ENCODE results near the gene PSMC3IP. TPM values are rescaled to one million over a fixed set of nuclear protein-coding genes. Genes with fewer than 3 reads are reported as not detected.
A peak's percentile ranks its signal among the peaks of the same experiment; 100 is the strongest.

PSMC3IP gene
- total RNA-seq, 4 donors from 2014 or later = 2.2 to 5.0 (median 4.2) TPM

DNA sequence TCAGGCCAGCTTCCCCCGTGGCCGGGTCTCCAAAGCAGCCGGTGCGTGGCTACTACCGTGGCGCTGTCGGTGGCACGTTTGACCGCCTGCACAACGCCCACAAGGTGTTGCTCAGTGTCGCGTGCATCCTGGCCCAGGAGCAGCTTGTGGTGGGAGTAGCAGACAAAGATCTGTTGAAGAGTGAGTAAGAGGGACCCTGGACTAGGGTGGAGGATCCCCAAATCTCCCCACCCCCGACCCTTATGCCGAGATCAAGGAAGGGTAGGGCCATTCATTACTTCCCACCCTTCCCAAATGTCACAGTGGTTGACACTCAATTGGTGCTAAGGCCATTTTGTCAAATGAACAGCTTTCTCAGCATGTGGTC is 14.4 kb downstream of the PSMC3IP start:
- intact Hi-C loops (cut with DNase I) = no loop called here
- no peak for DNase-seq (ENCODE audit: extremely low spot score)
- no peak for TF ChIP-seq POLR2A (IDR thresholded peaks at IDR 0.05; ENCODE audit: low read depth)
- TF ChIP-seq, protein P1, sequence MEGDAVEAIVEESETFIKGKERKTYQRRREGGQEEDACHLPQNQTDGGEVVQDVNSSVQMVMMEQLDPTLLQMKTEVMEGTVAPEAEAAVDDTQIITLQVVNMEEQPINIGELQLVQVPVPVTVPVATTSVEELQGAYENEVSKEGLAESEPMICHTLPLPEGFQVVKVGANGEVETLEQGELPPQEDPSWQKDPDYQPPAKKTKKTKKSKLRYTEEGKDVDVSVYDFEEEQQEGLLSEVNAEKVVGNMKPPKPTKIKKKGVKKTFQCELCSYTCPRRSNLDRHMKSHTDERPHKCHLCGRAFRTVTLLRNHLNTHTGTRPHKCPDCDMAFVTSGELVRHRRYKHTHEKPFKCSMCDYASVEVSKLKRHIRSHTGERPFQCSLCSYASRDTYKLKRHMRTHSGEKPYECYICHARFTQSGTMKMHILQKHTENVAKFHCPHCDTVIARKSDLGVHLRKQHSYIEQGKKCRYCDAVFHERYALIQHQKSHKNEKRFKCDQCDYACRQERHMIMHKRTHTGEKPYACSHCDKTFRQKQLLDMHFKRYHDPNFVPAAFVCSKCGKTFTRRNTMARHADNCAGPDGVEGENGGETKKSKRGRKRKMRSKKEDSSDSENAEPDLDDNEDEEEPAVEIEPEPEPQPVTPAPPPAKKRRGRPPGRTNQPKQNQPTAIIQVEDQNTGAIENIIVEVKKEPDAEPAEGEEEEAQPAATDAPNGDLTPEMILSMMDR (IDR thresholded peaks at IDR 0.05) = no peak
- TF ChIP-seq POLR2AphosphoS5 (IDR thresholded peaks at IDR 0.05) = no peak
- no peak for TF ChIP-seq EP300 (IDR thresholded peaks at IDR 0.05)
- Histone ChIP-seq H3K4me3 (peak overlapping the region; percentile 70 to 87 (median 73)), H3K36me3 (peaks cover 19 to 28% (median 25%) of the 10 kb centered on the region in 4 donors), H3K27me3 (no peaks in the 10 kb centered on the region), H3K9me3 (no peaks in the 10 kb centered on the region), H3K4me1 (peaks cover 36 to 65% (median 59%) of the 10 kb centered on the region in 4 donors), H3K27ac (replicated peaks in 1 of 4) (peak overlapping the region; percentile 83 to 90 (median 85))
- WGBS = no CpG with 5 or more reads among the region's 14 CpGs

DNA sequence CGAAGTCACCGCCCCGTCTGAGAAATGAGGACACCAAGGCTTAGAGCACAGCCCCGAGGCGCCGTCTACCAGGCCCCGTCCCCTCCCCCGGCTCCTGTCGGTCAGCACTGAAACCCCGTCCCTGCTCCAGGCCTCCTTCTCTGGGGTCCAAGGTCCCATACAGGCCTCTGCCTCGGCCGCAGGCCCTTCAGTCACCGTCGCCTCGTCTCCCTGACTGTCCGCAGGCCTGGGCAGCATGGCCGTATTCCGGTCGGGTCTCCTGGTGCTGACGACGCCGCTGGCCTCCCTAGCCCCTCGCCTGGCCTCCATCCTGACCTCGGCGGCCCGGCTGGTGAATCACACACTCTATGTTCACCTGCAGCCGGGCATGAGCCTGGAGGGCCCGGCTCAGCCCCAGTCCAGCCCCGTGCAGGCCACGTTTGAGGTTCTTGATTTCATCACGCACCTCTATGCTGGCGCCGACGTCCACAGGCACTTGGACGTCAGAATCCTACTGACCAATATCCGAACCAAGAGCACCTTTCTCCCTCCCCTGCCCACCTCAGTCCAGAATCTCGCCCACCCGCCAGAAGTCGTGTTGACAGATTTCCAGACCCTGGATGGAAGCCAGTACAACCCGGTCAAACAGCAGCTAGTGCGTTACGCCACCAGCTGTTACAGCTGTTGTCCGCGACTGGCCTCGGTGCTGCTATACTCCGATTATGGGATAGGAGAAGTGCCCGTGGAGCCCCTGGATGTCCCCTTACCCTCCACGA is 15.0 kb downstream of the PSMC3IP start:
- no peak for TF ChIP-seq POLR2AphosphoS5 (IDR thresholded peaks at IDR 0.05)
- TF ChIP-seq, protein P1 (IDR thresholded peaks at IDR 0.05) = no peak
- no peak for TF ChIP-seq EP300 (IDR thresholded peaks at IDR 0.05)
- TF ChIP-seq POLR2A (IDR thresholded peaks at IDR 0.05; ENCODE audit: low read depth) = no peak
- Histone ChIP-seq H3K27me3 (no peaks in the 10 kb centered on the region), H3K36me3 (peaks cover 19 to 28% (median 25%) of the 10 kb centered on the region in 4 donors), H3K4me1 (peaks cover 31 to 59% (median 53%) of the 10 kb centered on the region in 4 donors), H3K4me3 (peak overlapping the region; percentile 70 to 87 (median 73)), H3K27ac (replicated peaks in 1 of 4) (peak overlapping the region; percentile 83 to 90 (median 85)), H3K9me3 (no peaks in the 10 kb centered on the region)
- intact Hi-C loops (cut with DNase I) = no loop called here
- no peak for DNase-seq (ENCODE audit: extremely low spot score)
- WGBS = 8% methylated on average over 40 of the region's 48 CpGs

DNA sequence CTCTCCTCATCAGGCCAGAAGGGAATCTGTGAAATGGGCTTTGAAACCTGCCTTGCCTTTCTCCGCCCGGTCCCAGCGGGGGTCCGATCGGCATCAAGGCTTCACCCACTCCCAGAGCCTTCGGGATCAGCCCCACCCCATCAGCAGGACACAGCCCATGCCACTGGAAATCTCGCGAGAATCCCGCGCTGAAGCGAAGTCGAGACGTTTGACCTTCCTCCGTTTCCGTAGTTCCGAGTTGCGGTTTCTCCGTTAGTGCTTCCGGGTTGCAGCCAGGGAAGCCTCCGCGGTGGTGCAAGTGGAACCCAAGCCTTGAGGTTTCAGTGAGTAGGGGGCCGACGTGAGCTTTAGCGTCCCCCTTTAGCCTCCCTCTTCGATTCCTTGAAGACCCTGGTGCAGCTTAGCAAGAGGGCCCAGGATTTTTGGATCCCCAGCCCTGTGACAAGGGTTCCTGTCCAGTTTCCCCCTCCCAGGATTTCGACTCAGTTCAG is 15.6 kb downstream of the PSMC3IP start, which contains the start of gene COASY:
TSS of gene COASY (plus strand) at position 252 of the 491 bp plus-strand sequence. CDS start 475 bp downstream, outside the sequence.
- peak; percentile 98 for DNase-seq (ENCODE audit: extremely low spot score)
- H3K4me1 ChIP-seq = peaks cover 31 to 55% (median 50%) of the 10 kb centered on the region in 4 donors
- TF ChIP-seq POLR2A (IDR thresholded peaks at IDR 0.05; ENCODE audit: low read depth) (peak; percentile 56), POLR2AphosphoS5 (IDR thresholded peaks at IDR 0.05) (peak; percentile 90 to 98), EP300 (IDR thresholded peaks at IDR 0.05) (no peak)
- TF ChIP-seq, protein P1 (IDR thresholded peaks at IDR 0.05) = peak in 1 of 3 experiments; percentile 17
- intact Hi-C loops (cut with DNase I) = no loop called here
- no peaks in the 10 kb centered on the region for H3K27me3 ChIP-seq
- 0% methylated on average over 19 of the region's 26 CpGs for WGBS
- no peaks in the 10 kb centered on the region for H3K9me3 ChIP-seq
- H3K36me3 ChIP-seq = peaks cover 19 to 28% (median 25%) of the 10 kb centered on the region in 4 donors
- peak within 1 kb of the TSS; percentile 83 to 90 (median 85) for H3K27ac ChIP-seq (replicated peaks in 1 of 4)
- peak within 1 kb of the TSS; percentile 70 to 87 (median 73) for H3K4me3 ChIP-seq

DNA sequence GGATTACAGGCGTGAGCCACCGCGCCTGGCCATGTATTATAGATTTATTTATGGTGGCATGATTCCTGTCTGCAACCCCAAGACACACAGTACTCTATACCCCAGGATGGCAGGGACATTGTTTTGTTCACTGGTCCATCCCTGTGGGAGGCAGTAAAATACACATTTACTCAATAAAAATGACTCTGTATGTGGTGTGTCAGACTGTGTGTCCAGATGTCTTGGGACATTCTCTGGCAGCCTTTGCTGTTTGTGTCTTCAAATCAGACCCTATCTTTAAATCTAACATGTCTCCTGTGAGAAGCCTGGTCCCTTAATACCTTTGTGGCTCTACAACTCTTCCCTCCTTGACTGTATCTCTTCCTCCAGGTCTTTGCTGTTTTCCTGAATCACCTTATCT is 17.3 kb downstream of the PSMC3IP start:
- intact Hi-C loops (cut with DNase I) = no loop called here
- H3K9me3 ChIP-seq = no peaks in the 10 kb centered on the region
- H3K4me1 ChIP-seq = peaks cover 30 to 51% (median 46%) of the 10 kb centered on the region in 4 donors
- H3K4me3 ChIP-seq = no peak overlapping the region
- DNase-seq (ENCODE audit: extremely low spot score) = no peak
- WGBS = 89% methylated on average over 3 of the region's 3 CpGs
- no peak for TF ChIP-seq POLR2AphosphoS5 (IDR thresholded peaks at IDR 0.05)
- TF ChIP-seq EP300 (IDR thresholded peaks at IDR 0.05) = no peak
- no peak for TF ChIP-seq POLR2A (IDR thresholded peaks at IDR 0.05; ENCODE audit: low read depth)
- TF ChIP-seq, protein P1 (IDR thresholded peaks at IDR 0.05) = no peak
- peaks cover 11 to 17% (median 16%) of the 10 kb centered on the region in 4 donors for H3K36me3 ChIP-seq
- no peak overlapping the region for H3K27ac ChIP-seq (replicated peaks in 1 of 4)
- no peaks in the 10 kb centered on the region for H3K27me3 ChIP-seq

Measured in esophagus muscularis mucosa (tissue), 4 donors.